Skeletal muscle satellite cell (primary cell): ENCODE results near the gene C20orf173. TPM values are rescaled to one million over a fixed set of nuclear protein-coding genes. Genes with fewer than 3 reads are reported as not detected.

Source experiments
- H3K27me3 ChIP-seq: 2 replicates; pipeline ENCODE4 v1.7.0; 2013; ENCODE audit warnings: low read length; ENCODE audit not compliant: control insufficient read depth, insufficient read depth
- H3K36me3 ChIP-seq: 2 replicates; pipeline ENCODE4 v1.7.0; 2013; ENCODE audit warnings: mild to moderate bottlenecking, control low read depth, low read length; ENCODE audit not compliant: insufficient read depth
- H3K4me1 ChIP-seq: 2 replicates; pipeline ENCODE4 v1.7.0; 2013; ENCODE audit warnings: low read length; ENCODE audit not compliant: control insufficient read depth, insufficient read depth
- H3K4me2 ChIP-seq: 2 replicates; pipeline ENCODE4 v1.7.0; 2013; ENCODE audit warnings: mild to moderate bottlenecking, low read length
- H3K4me3 ChIP-seq: 2 replicates; pipeline ENCODE4 v1.7.0; 2013; ENCODE audit warnings: low read length
- H3K9ac ChIP-seq: 2 replicates; pipeline ENCODE4 v1.7.0; 2013; ENCODE audit warnings: mild to moderate bottlenecking, low read depth, low read length, moderate library complexity
- H3K9me3 ChIP-seq: replicated peaks from 2 replicates; pipeline ENCODE4 v1.7.0; 2013; ENCODE audit warnings: mild to moderate bottlenecking, control low read depth, low read length
- total RNA-seq: library from RNA; depleted of rRNA; stranded (reverse); fragments of >200 nt; gene quantifications from 2 replicates; pipeline ENCODE4 v1.2.3, GENCODE V29; 2012; rRNA removed

The C20orf173 gene, protein sequence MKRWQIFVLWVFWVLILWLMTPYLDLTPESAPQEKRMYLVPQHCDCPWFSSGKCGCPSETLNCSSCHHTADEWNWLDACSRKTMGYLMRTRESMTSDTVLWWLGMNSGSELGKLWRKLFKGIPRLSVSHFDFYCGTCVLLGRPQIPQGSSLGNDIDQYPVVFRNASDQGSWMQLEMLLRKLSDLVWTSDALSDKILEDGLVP
- not detected in 2 replicates for total RNA-seq

GRCh38 chr20:35529552-35529951 lies at the start of gene C20orf173:
Gene C20orf173, minus strand, starts transcription at chr20:35529652. Its CDS starts 279 bp downstream, at chr20:35529373.
- no peak within 1 kb of the TSS for H3K4me2 ChIP-seq
- no peaks in the 10 kb centered on the region for H3K9me3 ChIP-seq
- H3K36me3 ChIP-seq: no peaks in the 10 kb centered on the region
- no peaks in the 10 kb centered on the region for H3K4me1 ChIP-seq
- H3K4me3 ChIP-seq: no peak within 1 kb of the TSS
- no peak within 1 kb of the TSS for H3K9ac ChIP-seq
- H3K27me3 ChIP-seq: peaks cover 15% of the 10 kb centered on the region

DNA sequence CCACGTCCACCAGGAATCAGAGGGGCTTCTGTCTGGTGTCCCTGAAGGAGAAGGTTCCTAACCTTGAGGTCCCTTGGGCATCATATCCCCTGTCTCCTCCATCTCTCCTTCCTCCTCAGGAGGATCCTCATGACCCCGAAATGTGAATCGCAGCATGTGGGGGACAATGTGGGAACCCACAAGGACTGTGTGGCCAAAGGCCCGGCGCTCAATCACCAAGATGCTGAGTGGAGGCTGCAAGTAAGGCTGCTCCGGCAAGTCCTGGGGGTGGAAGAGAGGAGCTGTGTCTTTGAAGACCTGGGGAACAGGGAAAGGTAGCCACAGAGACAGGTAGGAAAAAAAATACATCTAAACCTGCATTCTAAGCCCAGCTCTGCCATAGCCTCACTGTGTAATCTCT lies 49.7 kb upstream of the C20orf173 start:
- H3K4me2 ChIP-seq: no peak overlapping the region
- no peaks in the 10 kb centered on the region for H3K9me3 ChIP-seq
- H3K4me3 ChIP-seq: no peak overlapping the region
- H3K27me3 ChIP-seq: peaks cover 16% of the 10 kb centered on the region
- H3K4me1 ChIP-seq: no peaks in the 10 kb centered on the region
- H3K36me3 ChIP-seq: no peaks in the 10 kb centered on the region
- no peak overlapping the region for H3K9ac ChIP-seq

- H3K27me3 ChIP-seq: peaks cover 16% of the 10 kb centered on the region
- no peaks in the 10 kb centered on the region for H3K36me3 ChIP-seq
- H3K4me2 ChIP-seq: no peak overlapping the region
- no peaks in the 10 kb centered on the region for H3K9me3 ChIP-seq
- no peak overlapping the region for H3K9ac ChIP-seq
- H3K4me1 ChIP-seq: no peaks in the 10 kb centered on the region
- no peak overlapping the region for H3K4me3 ChIP-seq
Measured at GRCh38 chr20:35578469-35578868, 49.0 kb upstream of the C20orf173 start.

DNA sequence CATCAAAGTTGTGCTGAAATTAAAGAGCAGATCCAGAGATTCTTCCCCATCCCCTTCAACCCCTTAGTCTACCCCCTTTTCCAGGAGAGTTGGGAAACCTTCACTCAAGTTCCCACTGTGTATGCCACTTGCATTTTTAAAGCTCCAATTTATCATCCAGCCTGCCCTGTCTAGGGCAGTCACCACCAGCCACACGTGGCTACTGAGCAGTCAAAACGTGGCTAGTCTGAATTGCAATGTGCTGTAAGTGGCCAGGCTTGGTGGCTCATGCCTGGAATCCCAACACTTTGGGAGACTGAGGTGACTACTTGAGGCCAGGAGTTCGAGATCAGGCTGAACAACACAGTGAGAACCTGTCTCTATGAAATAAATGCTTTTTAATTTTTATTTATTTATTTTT lies 47.4 kb upstream of the C20orf173 start:
- H3K27me3 ChIP-seq: peaks cover 16% of the 10 kb centered on the region
- no peak overlapping the region for H3K4me2 ChIP-seq
- no peaks in the 10 kb centered on the region for H3K9me3 ChIP-seq
- H3K36me3 ChIP-seq: no peaks in the 10 kb centered on the region
- no peak overlapping the region for H3K9ac ChIP-seq
- no peak overlapping the region for H3K4me3 ChIP-seq
- H3K4me1 ChIP-seq: no peaks in the 10 kb centered on the region

DNA sequence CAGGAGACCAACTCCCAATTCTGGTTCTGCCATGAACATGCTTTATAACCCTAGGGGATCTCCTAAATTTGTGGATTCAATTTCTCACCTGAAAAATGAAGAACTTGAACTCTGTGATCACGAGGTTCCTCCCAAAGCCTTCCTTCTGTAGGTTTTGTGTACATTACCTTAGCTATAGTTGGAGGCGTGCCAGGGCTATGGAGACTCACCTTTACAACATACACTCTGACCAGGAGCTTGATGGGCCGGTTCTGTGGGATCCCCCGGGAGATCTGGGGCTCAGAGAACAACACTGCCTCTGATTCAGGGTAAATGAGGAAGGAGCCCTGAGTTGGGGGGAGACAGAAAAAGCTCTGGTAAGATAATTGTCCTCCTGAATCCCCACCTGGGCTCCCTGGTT lies 46.5 kb upstream of the C20orf173 start:
- Histone ChIP-seq H3K4me1 (no peaks in the 10 kb centered on the region), H3K9me3 (no peaks in the 10 kb centered on the region), H3K9ac (no peak overlapping the region), H3K36me3 (no peaks in the 10 kb centered on the region), H3K4me2 (no peak overlapping the region), H3K27me3 (peaks cover 16% of the 10 kb centered on the region), H3K4me3 (no peak overlapping the region)

- H3K4me3 ChIP-seq: no peak overlapping the region
- peaks cover 16% of the 10 kb centered on the region for H3K27me3 ChIP-seq
- no peaks in the 10 kb centered on the region for H3K36me3 ChIP-seq
- no peaks in the 10 kb centered on the region for H3K9me3 ChIP-seq
- no peak overlapping the region for H3K4me2 ChIP-seq
- no peak overlapping the region for H3K9ac ChIP-seq
- H3K4me1 ChIP-seq: no peaks in the 10 kb centered on the region
Measured at GRCh38 chr20:35572838-35573237, 43.4 kb upstream of the C20orf173 start.

GRCh38 chr20:35571555-35571954 lies 42.1 kb upstream of the C20orf173 start:
- Histone ChIP-seq H3K9ac (no peak overlapping the region), H3K4me3 (no peak overlapping the region), H3K4me2 (no peak overlapping the region), H3K9me3 (no peaks in the 10 kb centered on the region), H3K4me1 (no peaks in the 10 kb centered on the region), H3K36me3 (no peaks in the 10 kb centered on the region), H3K27me3 (peaks cover 9% of the 10 kb centered on the region)

DNA sequence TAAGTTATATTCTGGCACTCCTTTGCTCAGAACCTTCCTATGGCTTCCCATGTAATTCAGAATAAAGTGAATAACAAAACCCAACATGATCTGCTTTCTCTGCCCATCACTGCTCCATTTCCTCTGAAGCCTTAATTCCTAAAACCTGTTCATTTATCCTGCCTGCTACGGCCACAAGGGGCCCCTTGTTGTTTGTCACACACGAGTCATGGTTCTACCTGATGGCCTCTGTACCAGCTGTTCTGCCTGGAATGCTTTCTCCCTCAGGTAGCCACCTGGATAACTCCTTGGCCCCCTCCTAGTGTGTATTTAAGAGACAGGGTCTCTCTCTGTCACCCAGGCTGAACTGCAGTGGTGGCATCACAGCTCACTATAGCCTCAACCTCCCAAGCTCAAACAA lies 39.2 kb upstream of the C20orf173 start:
- Histone ChIP-seq H3K9me3 (no peaks in the 10 kb centered on the region), H3K9ac (no peak overlapping the region), H3K36me3 (no peaks in the 10 kb centered on the region), H3K4me1 (no peaks in the 10 kb centered on the region), H3K4me3 (no peak overlapping the region), H3K4me2 (no peak overlapping the region), H3K27me3 (peaks cover 8% of the 10 kb centered on the region)

- Histone ChIP-seq H3K4me2 (no peak overlapping the region), H3K4me1 (peaks cover 2% of the 10 kb centered on the region), H3K9ac (no peak overlapping the region), H3K4me3 (no peak overlapping the region), H3K27me3 (peaks cover 8% of the 10 kb centered on the region), H3K36me3 (no peaks in the 10 kb centered on the region), H3K9me3 (no peaks in the 10 kb centered on the region)
Measured at GRCh38 chr20:35564905-35565304, 35.5 kb upstream of the C20orf173 start.

DNA sequence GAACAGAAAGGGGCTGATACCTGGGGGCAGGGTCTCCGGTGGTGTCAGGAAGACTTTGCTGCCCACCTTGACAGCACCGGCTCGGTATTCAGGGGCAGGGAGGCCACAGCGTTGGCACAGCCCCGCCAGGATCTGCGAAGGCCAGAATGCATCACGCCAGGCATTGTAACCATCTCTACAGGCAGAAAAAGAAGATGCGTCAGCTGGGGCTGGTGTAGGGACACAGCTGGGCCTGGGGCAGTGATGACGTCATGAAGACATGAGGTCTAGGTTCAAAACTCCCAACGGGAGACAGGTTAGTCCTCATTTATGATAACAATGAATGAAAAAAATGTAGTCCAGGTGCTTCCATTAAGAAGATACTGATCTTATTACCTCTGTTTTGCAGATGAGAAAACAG lies 34.4 kb upstream of the C20orf173 start:
- Histone ChIP-seq H3K4me1 (peaks cover 2% of the 10 kb centered on the region), H3K27me3 (peaks cover 8% of the 10 kb centered on the region), H3K4me2 (no peak overlapping the region), H3K9ac (no peak overlapping the region), H3K36me3 (peaks cover 4% of the 10 kb centered on the region), H3K4me3 (no peak overlapping the region), H3K9me3 (no peaks in the 10 kb centered on the region)

- H3K4me1 ChIP-seq: peaks cover 2% of the 10 kb centered on the region
- H3K9me3 ChIP-seq: no peaks in the 10 kb centered on the region
- H3K4me2 ChIP-seq: no peak overlapping the region
- no peak overlapping the region for H3K4me3 ChIP-seq
- no peak overlapping the region for H3K9ac ChIP-seq
- H3K36me3 ChIP-seq: peaks cover 12% of the 10 kb centered on the region
- peaks cover 8% of the 10 kb centered on the region for H3K27me3 ChIP-seq
Measured at GRCh38 chr20:35562541-35563110, 33.2 kb upstream of the C20orf173 start.

GRCh38 chr20:35561671-35562070 lies 32.2 kb upstream of the C20orf173 start:
- Histone ChIP-seq H3K27me3 (peaks cover 8% of the 10 kb centered on the region), H3K4me1 (peaks cover 2% of the 10 kb centered on the region), H3K36me3 (peaks cover 21% of the 10 kb centered on the region)

More at GRCh38 chr20:35561671-35562070, 32.2 kb upstream of the C20orf173 start:
- H3K9me3 ChIP-seq: no peaks in the 10 kb centered on the region
- H3K4me2 ChIP-seq: no peak overlapping the region
- H3K4me3 ChIP-seq: no peak overlapping the region
- no peak overlapping the region for H3K9ac ChIP-seq
